ENCODE results near the gene CAPRIN1.
"Not testable (repeated sequence)": the region's sequence is repeated elsewhere in the genome, so short reads cannot be mapped to it uniquely, and the experiment has no call there.

Gene CAPRIN1

GRCh38 chr11:34052608-34053160, 1.2 kb downstream of the CAPRIN1 start:
- Histone ChIP-seq H3K27me3 (replicated peaks; ENCODE audit: control insufficient read depth, insufficient read depth, low read length) (no peaks in the 10 kb centered on the region), H3K4me3 (replicated peaks; ENCODE audit: low read depth, low read length) (peak overlapping the region; percentile 97), H3K36me3 (ENCODE audit: control insufficient read depth, insufficient read depth, low read length) (peaks cover 2% of the 10 kb centered on the region)
- TF ChIP-seq CTCF (IDR thresholded peaks at IDR 0.05; ENCODE audit: insufficient read depth, low read length, poor library complexity, severe bottlenecking) = no peak
- no peak for DNase-seq (ENCODE audit: extremely low read depth, insufficient read length)

GRCh38 chr11:34053161-34053686, 1.7 kb downstream of the CAPRIN1 start:
- H3K27me3 ChIP-seq (replicated peaks; ENCODE audit: control insufficient read depth, insufficient read depth, low read length) = no peaks in the 10 kb centered on the region
- H3K4me3 ChIP-seq (replicated peaks; ENCODE audit: low read depth, low read length) = peak overlapping the region; percentile 97
- TF ChIP-seq CTCF (IDR thresholded peaks at IDR 0.05; ENCODE audit: insufficient read depth, low read length, poor library complexity, severe bottlenecking) = no peak
- peak; percentile 74 for DNase-seq (ENCODE audit: extremely low read depth, insufficient read length)
- peaks cover 2% of the 10 kb centered on the region for H3K36me3 ChIP-seq (ENCODE audit: control insufficient read depth, insufficient read depth, low read length)

DNA sequence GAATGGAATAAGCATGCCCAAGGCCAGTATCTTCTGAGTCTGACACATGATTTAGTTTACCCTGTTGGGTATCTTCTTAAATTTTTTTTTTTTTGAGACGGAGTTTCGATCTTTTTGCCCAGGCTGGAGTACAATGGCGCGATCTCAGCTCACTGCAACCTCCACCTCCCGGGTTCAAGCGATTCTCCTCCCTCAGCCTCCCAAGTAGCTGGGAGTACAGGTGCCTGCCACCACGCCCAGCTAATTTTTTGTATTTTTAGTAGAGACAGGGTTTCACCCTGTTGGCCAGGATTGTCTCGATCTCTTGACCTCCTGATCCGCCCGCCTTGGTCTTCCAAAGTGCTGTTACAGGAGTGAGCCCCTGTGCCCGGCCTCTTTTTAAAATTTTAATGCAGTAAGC, 2.8 kb downstream of the CAPRIN1 start:
- H3K36me3 ChIP-seq (ENCODE audit: control insufficient read depth, insufficient read depth, low read length); H3K27me3 ChIP-seq (replicated peaks; ENCODE audit: control insufficient read depth, insufficient read depth, low read length); DNase-seq (ENCODE audit: extremely low read depth, insufficient read length): not testable (repeated sequence)
- H3K4me3 ChIP-seq (replicated peaks; ENCODE audit: low read depth, low read length) = peak overlapping the region; percentile 97

DNA sequence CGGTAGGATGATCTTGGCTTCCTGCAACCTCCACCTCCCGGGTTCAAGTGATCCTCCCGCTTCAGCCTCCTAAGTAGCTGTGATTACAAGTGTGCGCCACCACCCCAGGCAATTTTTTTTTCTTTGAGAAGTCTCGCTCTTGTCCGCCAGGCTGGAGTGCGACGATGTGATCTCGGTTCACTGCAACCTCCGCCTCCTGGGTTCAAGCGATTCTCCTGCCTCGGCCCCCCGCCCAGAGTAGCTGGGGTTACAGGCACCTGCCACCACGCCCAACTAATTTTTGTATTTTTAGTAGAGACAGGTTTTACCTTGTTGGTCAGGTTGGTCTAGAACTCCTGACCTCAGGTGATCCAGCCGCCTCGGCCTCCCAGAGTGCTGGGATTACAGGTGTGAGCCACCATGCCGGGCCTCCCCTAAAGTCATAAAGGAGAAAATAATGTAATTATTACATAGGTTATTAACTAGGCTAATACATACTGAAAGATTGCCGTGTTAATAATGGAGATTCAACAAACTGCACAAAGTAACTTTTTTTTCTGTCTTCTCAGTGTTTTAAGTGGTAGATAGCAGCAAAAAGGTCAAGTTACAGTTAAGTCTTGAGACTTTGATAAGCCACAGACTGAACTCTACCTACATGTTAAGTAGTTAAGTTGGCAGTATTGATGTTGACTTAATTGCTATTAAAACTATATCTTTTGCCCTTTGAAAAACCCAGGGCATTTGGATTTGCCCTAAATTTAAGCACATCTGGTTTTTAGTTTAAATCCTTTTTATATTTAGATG, 3.9 kb downstream of the CAPRIN1 start:
- peaks cover 2% of the 10 kb centered on the region for H3K36me3 ChIP-seq (ENCODE audit: control insufficient read depth, insufficient read depth, low read length)
- no peak overlapping the region for H3K4me3 ChIP-seq (replicated peaks; ENCODE audit: low read depth, low read length)
- no peak for DNase-seq (ENCODE audit: extremely low read depth, insufficient read length)
- no peak for TF ChIP-seq CTCF (IDR thresholded peaks at IDR 0.05; ENCODE audit: insufficient read depth, low read length, poor library complexity, severe bottlenecking)
- no peaks in the 10 kb centered on the region for H3K27me3 ChIP-seq (replicated peaks; ENCODE audit: control insufficient read depth, insufficient read depth, low read length)

GRCh38 chr11:34056672-34057071, 5.1 kb downstream of the CAPRIN1 start:
- Histone ChIP-seq H3K4me3 (replicated peaks; ENCODE audit: low read depth, low read length) (no peak overlapping the region), H3K27me3 (replicated peaks; ENCODE audit: control insufficient read depth, insufficient read depth, low read length) (no peaks in the 10 kb centered on the region), H3K36me3 (ENCODE audit: control insufficient read depth, insufficient read depth, low read length) (peaks cover 3% of the 10 kb centered on the region)
- DNase-seq (ENCODE audit: extremely low read depth, insufficient read length) = no peak
- no peak for TF ChIP-seq CTCF (IDR thresholded peaks at IDR 0.05; ENCODE audit: insufficient read depth, low read length, poor library complexity, severe bottlenecking)

DNA sequence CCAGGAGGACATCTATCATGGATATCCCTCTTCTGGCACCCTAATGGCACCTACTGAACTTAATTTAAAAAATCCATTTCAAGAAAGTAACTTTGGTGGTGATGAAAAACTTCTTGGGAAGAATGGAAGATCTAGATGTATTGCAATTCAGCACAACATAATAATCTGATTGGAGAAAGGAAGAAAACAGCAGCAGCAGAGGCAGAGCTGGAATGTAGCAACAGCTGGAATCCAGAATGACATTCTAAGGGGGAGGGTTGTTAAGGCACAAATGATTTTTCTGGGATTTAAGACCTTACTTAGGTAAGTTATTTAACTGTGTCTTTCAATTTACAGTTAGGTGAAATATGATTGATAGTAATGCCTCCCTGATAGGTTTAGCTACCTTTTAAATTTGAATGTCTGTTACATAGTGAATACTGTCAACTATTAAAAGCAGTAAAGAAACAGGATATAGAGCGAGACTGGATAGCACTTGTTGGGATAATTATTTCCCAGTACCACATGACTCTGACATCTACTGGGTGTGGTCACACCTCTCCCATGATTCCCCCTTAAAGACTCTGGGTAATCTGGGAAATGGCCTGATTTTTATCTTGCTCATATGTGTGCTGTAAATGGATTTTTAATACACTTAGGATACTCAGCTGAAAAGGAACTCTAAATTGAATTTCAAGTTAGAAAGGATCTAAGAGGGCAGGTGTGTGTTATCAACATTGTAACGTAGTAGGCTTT, 11.7 kb downstream of the CAPRIN1 start:
- no peak overlapping the region for H3K4me3 ChIP-seq (replicated peaks; ENCODE audit: low read depth, low read length)
- no peak for DNase-seq (ENCODE audit: extremely low read depth, insufficient read length)
- H3K27me3 ChIP-seq (replicated peaks; ENCODE audit: control insufficient read depth, insufficient read depth, low read length) = no peaks in the 10 kb centered on the region
- H3K36me3 ChIP-seq (ENCODE audit: control insufficient read depth, insufficient read depth, low read length) = peaks cover 1% of the 10 kb centered on the region
- no peak for TF ChIP-seq CTCF (IDR thresholded peaks at IDR 0.05; ENCODE audit: insufficient read depth, low read length, poor library complexity, severe bottlenecking)
